ENCODE results near the gene H2BW1.
"Not testable (repeated sequence)": the region's sequence is repeated elsewhere in the genome, so short reads cannot be mapped to it uniquely, and the experiment has no call there.

The H2BW1 gene, protein sequence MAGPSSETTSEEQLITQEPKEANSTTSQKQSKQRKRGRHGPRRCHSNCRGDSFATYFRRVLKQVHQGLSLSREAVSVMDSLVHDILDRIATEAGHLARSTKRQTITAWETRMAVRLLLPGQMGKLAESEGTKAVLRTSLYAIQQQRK

GRCh38 chrX:104013606-104014005, at the start of gene H2BW1:
TSS of gene H2BW1 (minus strand) at chrX:104013708. CDS start at chrX:104013576, 132 bp downstream.
- no peak for DNase-seq

- DNase-seq: not testable (repeated sequence)
Observed at GRCh38 chrX:104062636-104063035, 49.1 kb upstream of the H2BW1 start.

GRCh38 chrX:104054956-104055355, 41.4 kb upstream of the H2BW1 start:
- not testable (repeated sequence) for DNase-seq

GRCh38 chrX:104047171-104047570, 33.7 kb upstream of the H2BW1 start:
- DNase-seq: no peak

DNA sequence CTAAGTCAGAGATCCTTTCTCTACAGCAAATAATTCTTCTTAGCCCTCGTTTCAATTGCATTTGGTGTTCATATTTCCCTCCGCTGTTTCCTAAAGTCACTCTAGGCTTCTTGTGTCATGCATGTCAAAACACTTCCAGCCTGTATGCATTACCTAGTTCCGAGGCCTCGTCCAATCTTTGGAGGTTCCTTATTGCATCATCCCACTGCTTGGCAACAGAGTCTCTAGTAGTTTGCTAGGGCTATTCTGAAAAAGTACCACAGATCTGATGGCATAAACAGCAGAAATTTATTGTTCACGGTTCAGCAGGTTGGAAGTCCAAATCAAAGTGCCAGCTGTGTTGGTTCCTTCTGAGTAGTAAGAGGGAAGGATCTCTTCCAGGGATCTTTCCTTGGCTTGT, 32.1 kb upstream of the H2BW1 start:
- DNase-seq: no peak

- no peak for DNase-seq
Observed at GRCh38 chrX:104041003-104041402, 27.5 kb upstream of the H2BW1 start.

DNA sequence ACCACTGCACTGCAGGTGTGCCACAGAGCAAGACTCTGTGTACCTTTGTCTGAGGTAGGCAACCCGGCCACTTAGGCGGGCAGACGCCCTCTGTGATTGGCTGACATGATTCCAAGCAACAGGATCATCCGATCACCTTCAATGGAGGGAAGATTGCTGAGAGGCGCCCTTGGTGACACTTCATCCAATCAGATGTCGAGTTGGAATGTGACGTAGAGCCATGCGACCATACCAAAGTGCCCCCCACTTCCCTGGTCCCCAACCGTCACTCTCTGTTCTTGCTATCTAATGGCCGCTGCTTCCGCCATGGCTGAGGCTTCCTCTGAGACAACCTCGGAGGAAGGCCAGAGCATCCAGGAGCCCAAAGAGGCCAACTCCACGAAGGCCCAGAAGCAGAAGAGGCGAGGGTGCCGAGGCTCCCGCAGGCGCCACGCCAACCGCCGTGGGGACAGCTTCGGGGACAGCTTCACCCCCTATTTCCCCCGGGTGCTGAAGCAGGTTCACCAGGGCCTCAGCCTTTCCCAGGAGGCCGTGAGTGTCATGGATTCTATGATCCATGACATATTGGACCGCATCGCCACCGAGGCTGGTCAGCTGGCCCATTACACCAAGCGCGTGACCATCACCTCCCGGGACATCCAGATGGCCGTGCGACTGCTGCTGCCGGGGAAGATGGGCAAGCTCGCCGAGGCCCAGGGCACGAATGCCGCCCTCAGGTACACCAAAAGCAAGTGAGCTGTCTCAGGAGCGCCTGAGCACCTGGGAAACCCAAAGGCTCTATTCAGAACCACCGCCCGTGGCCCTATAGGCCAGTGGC, 26.4 kb upstream of the H2BW1 start, which contains the start of gene H2BW2:
Gene H2BW2 (plus strand): TSS at position 268 of the 817 bp plus-strand sequence. CDS start 39 bp downstream, at position 307.
- no peak for DNase-seq

DNA sequence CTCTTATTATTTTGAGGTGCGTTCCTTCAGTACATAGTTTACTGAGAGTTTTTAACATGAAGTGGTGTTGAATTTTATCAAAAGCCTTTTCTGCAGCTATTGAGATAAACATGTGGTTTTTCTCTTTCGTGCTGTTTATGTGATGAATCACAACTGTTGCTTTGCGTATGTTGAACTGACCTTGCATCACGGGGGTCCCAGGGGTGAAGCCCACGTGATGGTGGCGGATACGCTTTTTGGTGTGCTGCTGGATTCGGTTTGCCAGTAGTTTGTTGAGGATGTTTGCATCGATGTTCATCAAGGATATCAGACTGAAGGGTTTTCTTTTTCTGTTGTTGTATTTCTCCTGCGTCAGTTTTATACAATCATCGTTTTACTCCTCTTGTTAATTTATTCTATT, 4.6 kb upstream of the H2BW1 start:
- DNase-seq: no peak

DNA sequence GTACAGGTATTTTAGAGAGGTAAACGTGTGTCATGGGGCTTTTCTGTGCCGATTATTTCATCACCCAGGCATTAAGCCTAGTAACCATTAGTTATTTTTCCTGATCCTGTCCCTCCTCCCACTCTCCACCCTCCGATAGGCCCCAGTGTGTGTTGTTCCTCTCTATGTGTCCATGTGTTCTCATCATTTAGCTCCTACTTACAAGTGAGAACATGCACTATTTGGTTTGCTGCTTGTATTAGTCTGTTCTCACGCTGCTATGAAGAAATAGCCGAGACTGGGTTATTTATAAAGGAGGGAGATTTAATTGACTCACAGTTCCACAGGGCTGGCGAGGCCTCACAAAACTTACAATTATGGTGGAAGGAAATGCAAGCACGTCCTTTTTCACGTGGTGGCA, 2.1 kb upstream of the H2BW1 start:
- DNase-seq: not testable (repeated sequence)

- DNase-seq: no peak
Observed at GRCh38 chrX:104013158-104013557, 350 bp downstream of the H2BW1 start.

DNA sequence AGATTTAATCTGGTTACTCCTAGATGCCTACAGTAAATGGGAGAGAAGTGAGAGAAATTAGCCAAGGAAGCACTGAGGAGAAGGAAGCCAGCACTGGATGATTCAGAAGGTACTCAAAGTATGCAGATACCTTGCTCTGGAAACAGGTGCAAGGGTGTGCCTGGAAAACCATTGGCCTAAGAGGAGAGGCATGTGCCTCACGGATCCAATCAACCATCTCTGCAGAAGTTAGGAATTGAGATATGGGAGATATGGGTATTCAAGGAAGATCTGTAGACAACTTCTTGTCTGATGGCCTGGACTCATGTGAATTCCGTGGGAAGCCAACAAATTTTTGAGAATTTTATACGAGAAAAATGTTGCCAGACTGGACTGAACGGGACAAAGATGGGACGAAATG, 4.7 kb downstream of the H2BW1 start:
- DNase-seq: no peak

- no peak for DNase-seq
Observed at GRCh38 chrX:103999234-103999633, 14.3 kb downstream of the H2BW1 start.

- not testable (repeated sequence) for DNase-seq
Observed at GRCh38 chrX:103983508-103983907, 30.0 kb downstream of the H2BW1 start.

DNA sequence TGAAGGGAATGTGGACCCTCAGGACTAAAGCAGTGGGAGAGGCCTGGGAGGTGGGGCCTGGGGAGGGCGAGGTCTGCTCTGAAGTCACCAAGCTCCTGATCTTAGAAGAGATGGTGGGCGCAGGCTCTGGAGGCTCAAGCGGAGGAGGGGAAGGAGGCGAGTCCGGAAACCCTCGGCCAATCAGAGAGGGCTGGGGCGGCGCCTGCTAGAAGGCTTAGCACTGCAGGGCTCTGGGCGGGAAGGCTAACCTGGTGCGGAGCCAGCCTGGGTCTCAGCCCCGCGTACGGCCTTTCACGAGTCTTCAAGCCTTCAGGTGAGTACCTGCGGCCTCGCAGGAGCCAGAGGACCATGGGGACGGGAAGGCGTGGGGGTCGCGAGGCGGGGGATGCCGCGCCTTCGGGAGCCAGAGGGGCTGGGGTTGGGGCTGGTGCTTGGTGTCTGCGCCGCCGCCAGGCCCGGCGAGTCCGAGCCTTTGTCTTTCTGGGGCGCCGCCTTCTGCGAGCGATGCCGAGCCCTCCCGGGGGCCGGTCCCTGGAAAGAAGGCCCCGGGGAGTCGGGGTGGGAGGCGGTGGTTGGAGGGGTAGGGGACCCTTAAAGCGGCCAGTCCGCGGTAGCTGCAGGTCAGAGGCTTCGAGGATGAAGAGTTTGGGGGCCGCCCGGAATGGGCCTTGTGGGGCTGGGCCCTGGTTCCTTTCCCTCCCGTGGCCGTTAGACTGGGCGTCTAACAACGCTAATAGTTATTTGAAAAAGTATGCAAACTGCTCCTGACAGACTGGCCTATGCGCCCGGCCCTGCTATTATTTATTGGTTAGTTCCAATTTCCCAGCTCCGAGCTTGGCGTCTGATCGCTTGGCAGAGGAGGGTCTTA, 50.9 kb downstream of the H2BW1 start, which contains the start of gene TMSB15B:
Gene TMSB15B (plus strand): TSS at position 217 of the 868 bp plus-strand sequence.
- DNase-seq: not testable (repeated sequence)

Data from CD4-positive, alpha-beta T cell treated with Interleukin-10 for 1 hour (primary cell).